WTC11 (cell line): ENCODE measurements around the gene PTPRB.

ENCODE experiments used
- ELF4 ChIP-seq: sonication (generic); formaldehyde crosslinking; IDR thresholded peaks from 2 replicates; pipeline ENCODE4 v1.8.1; 2022; ENCODE audit warnings: low read depth, mild to moderate bottlenecking, moderate library complexity, missing genetic modification reagents
- TF ChIP-seq, protein P1 (sequence below): fragments of 200-600 bp; IDR thresholded peaks from 2 replicates; pipeline ENCODE4 v1.8.0; 2022; ENCODE audit warnings: antibody characterized with exemption

- TF ChIP-seq, protein P1, sequence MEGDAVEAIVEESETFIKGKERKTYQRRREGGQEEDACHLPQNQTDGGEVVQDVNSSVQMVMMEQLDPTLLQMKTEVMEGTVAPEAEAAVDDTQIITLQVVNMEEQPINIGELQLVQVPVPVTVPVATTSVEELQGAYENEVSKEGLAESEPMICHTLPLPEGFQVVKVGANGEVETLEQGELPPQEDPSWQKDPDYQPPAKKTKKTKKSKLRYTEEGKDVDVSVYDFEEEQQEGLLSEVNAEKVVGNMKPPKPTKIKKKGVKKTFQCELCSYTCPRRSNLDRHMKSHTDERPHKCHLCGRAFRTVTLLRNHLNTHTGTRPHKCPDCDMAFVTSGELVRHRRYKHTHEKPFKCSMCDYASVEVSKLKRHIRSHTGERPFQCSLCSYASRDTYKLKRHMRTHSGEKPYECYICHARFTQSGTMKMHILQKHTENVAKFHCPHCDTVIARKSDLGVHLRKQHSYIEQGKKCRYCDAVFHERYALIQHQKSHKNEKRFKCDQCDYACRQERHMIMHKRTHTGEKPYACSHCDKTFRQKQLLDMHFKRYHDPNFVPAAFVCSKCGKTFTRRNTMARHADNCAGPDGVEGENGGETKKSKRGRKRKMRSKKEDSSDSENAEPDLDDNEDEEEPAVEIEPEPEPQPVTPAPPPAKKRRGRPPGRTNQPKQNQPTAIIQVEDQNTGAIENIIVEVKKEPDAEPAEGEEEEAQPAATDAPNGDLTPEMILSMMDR: no peak
- TF ChIP-seq ELF4 (CRISPR knock-in tag): no peak
These were observed 116.4 kb downstream of the PTPRB start for GRCh38 chr12:70520847-70521246.
